Body of pancreas (tissue), 4 donors: ENCODE data around the gene ZNF536. TPM values are rescaled to one million over a fixed set of nuclear protein-coding genes. Genes with fewer than 3 reads are reported as not detected.

ENCODE experiments used
- ATAC-seq: fragments of 150-250 bp; one replicate; pipeline ENCODE4 v1.9.1; 2016
- DNase-seq, 4 donors: peaks; one replicate each; pipeline ENCODE4 v3.0.0-alpha.2; 2019
- H3K27ac ChIP-seq, 4 donors: fragments of 200-600 bp; sonication (generic); 1 replicate in 3 of 4; 2 replicates in 1 of 4; pipeline versions ENCODE4 v1.5.1 to v1.6.1; 2016 to 2019; ENCODE audit warnings: mild to moderate bottlenecking in 1 of 4, mixed read lengths in 1 of 4, moderate library complexity in 1 of 4
- H3K27me3 ChIP-seq, 2 donors: fragments of 200-600 bp; sonication (generic); one replicate each; pipeline ENCODE4 v1.6.0; 2016; ENCODE audit warnings: mild to moderate bottlenecking in 1 of 2
- H3K36me3 ChIP-seq, 2 donors: fragments of 200-600 bp; sonication (generic); replicated peaks in 1 of 2; 2 replicates each; pipeline ENCODE4 v1.5.1; 2016; ENCODE audit warnings: low read depth in 2 of 2; ENCODE audit not compliant: insufficient read depth in 1 of 2
- H3K4me1 ChIP-seq: fragments of 200-600 bp; sonication (generic); one replicate; pipeline ENCODE4 v1.6.0; 2016
- H3K4me3 ChIP-seq, 2 donors: fragments of 200-600 bp; sonication (generic); 1 replicate in 1 of 2; 2 replicates in 1 of 2; pipeline ENCODE4 v1.5.1; 2016 to 2019
- H3K9me3 ChIP-seq, 3 donors: fragments of 200-600 bp; sonication (generic); 1 replicate in 2 of 3; 2 replicates in 1 of 3; pipeline ENCODE4 v1.5.1; 2016
- POLR2A ChIP-seq, 3 donors: fragments of 450-650 bp; IDR thresholded peaks; one replicate each; pipeline ENCODE4 v1.6.1; 2016; ENCODE audit warnings: antibody characterized with exemption in 3 of 3, mild to moderate bottlenecking in 2 of 3
- WGBS, 2 donors: methylation state at CpG; one replicate each; pipeline ENCODE4 v1.1.5; 2017; 5-methylcytosine and 5-hydroxymethylcytosine counted together
- intact Hi-C: fragments of 100-400 bp; cut with DNase I; formaldehyde crosslinking; loops from one replicate; pipeline ENCODE4 v1.15.1; 2023
- total RNA-seq, 2 donors: library from RNA; depleted of rRNA; stranded (reverse); fragments of >200 nt; gene quantifications; one replicate each; pipeline ENCODE4 v1.1.0, GENCODE V29; 2016
- TF ChIP-seq, protein P1 (sequence below), 7 experiments: fragments of 450-650 bp in 4 of 7; fragments of 200-600 bp in 3 of 7; sonication (generic) in 3 of 7; IDR thresholded peaks; one replicate each; pipeline ENCODE4 v1.5.1; 2016 to 2019; ENCODE audit warnings: antibody characterized with exemption in 7 of 7

ZNF536 gene
- total RNA-seq, 2 donors from 2014 or later = not detected

DNA sequence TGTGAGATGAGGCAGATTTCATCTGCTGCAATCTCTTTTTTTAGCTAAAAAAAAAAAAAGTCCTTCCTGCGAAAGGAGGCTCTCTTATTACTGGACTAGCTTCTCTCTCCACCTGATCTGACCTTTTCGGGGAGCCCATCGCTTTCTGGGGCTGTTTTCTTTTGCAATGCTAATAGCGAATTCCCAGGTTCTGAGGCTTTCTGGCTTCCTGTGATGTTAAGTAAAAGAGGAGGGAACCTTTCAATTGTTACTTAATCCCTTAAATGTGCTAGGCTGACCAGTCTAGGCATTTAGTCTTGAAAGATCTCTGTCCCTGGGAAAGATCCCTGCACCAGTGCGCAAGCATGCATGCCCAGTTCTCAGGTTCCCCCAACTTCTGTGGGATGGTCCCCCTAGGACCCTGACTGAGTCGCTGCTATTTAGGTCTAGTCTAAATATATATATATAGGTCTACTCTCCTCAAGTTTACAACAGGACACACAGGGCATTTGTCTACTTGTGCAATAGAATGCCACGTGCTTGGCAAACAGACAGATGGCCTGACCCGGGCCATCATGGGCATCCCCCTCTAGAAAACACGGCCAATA is 224.7 kb downstream of the ZNF536 start:
- DNase-seq (no peak), ATAC-seq (no peak)
- Histone ChIP-seq H3K4me1 (no peaks in the 10 kb centered on the region), H3K4me3 (no peak overlapping the region), H3K27me3 (no peaks in the 10 kb centered on the region), H3K9me3 (no peaks in the 10 kb centered on the region), H3K27ac (no peak overlapping the region), H3K36me3 (no peaks in the 10 kb centered on the region)
- TF ChIP-seq, protein P1, sequence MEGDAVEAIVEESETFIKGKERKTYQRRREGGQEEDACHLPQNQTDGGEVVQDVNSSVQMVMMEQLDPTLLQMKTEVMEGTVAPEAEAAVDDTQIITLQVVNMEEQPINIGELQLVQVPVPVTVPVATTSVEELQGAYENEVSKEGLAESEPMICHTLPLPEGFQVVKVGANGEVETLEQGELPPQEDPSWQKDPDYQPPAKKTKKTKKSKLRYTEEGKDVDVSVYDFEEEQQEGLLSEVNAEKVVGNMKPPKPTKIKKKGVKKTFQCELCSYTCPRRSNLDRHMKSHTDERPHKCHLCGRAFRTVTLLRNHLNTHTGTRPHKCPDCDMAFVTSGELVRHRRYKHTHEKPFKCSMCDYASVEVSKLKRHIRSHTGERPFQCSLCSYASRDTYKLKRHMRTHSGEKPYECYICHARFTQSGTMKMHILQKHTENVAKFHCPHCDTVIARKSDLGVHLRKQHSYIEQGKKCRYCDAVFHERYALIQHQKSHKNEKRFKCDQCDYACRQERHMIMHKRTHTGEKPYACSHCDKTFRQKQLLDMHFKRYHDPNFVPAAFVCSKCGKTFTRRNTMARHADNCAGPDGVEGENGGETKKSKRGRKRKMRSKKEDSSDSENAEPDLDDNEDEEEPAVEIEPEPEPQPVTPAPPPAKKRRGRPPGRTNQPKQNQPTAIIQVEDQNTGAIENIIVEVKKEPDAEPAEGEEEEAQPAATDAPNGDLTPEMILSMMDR (IDR thresholded peaks at IDR 0.05) = no peak
- no peak for TF ChIP-seq POLR2A (IDR thresholded peaks at IDR 0.05)
- WGBS, 2 donors = 34 to 36% methylated on average over 9 of the region's 9 CpGs
- intact Hi-C loops = no loop called here

GRCh38 chr19:30598688-30599087 is 226.5 kb downstream of the ZNF536 start:
- Histone ChIP-seq H3K4me3 (no peak overlapping the region), H3K9me3 (no peaks in the 10 kb centered on the region), H3K27ac (no peak overlapping the region), H3K36me3 (no peaks in the 10 kb centered on the region), H3K4me1 (no peaks in the 10 kb centered on the region), H3K27me3 (no peaks in the 10 kb centered on the region)
- ATAC-seq (no peak), DNase-seq (no peak)
- intact Hi-C loops = no loop called here
- no peak for TF ChIP-seq POLR2A (IDR thresholded peaks at IDR 0.05)
- TF ChIP-seq, protein P1 (IDR thresholded peaks at IDR 0.05) = no peak

- Histone ChIP-seq H3K27ac (no peak overlapping the region), H3K9me3 (no peaks in the 10 kb centered on the region), H3K4me3 (no peak overlapping the region), H3K4me1 (no peaks in the 10 kb centered on the region), H3K27me3 (no peaks in the 10 kb centered on the region), H3K36me3 (no peaks in the 10 kb centered on the region)
- no peak for DNase-seq
- TF ChIP-seq, protein P1 (IDR thresholded peaks at IDR 0.05) = no peak
- no peak for TF ChIP-seq POLR2A (IDR thresholded peaks at IDR 0.05)
- WGBS, 2 donors = 57 to 59% methylated on average over 10 of the region's 10 CpGs
- ATAC-seq = no peak
- intact Hi-C loops = no loop called here
Measured at GRCh38 chr19:30602661-30603350, 230.6 kb downstream of the ZNF536 start.

GRCh38 chr19:30604657-30605056 is 232.5 kb downstream of the ZNF536 start:
- no peak for ATAC-seq
- 66 to 69% methylated on average over 6 of the region's 6 CpGs for WGBS, 2 donors
- intact Hi-C loops = no loop called here

More at GRCh38 chr19:30604657-30605056, 232.5 kb downstream of the ZNF536 start:
- Histone ChIP-seq H3K27me3 (no peaks in the 10 kb centered on the region), H3K9me3 (no peaks in the 10 kb centered on the region), H3K4me3 (no peak overlapping the region), H3K4me1 (no peaks in the 10 kb centered on the region), H3K27ac (no peak overlapping the region), H3K36me3 (no peaks in the 10 kb centered on the region)
- no peak for DNase-seq
- TF ChIP-seq, protein P1 (IDR thresholded peaks at IDR 0.05) = no peak
- TF ChIP-seq POLR2A (IDR thresholded peaks at IDR 0.05) = no peak
